Measurements from ENCODE around the gene FBLN5. TPM values are rescaled to one million over a fixed set of nuclear protein-coding genes. Genes with fewer than 3 reads are reported as not detected.

The FBLN5 gene
- total and polyA plus RNA-seq, 2 of the 4 experiments (the other 2 are of a cell fraction), result 10.6 to 76.4 TPM

- Histone ChIP-seq H3K9ac (ENCODE audit: low read depth, low read length) (no peak overlapping the region), H3K79me1 (ENCODE audit: low read depth in 1 of 2, low read length in 2 of 2) (no peaks in the 10 kb centered on the region), H3K18ac (ENCODE audit: low read depth, low read length) (no peak overlapping the region), H2AFZ (replicated peaks; ENCODE audit: low read length, poor library complexity) (no peak overlapping the region), H4K8ac (ENCODE audit: low read depth in 2 of 2, low read length in 2 of 2) (no peak overlapping the region), H4K5ac (ENCODE audit: low read depth, low read length) (no peak overlapping the region), H3K4me2 (ENCODE audit: low read depth, low read length) (no peak overlapping the region), H2BK20ac (ENCODE audit: low read depth, low read length) (no peak overlapping the region), H2BK120ac (ENCODE audit: low read depth, low read length) (no peak overlapping the region), H3K4ac (ENCODE audit: low read depth, low read length) (no peak overlapping the region), H2AK9ac (replicated peaks; ENCODE audit: low read depth, low read length, poor library complexity) (no peak overlapping the region), H4K20me1 (ENCODE audit: insufficient read depth, low read length) (no peaks in the 10 kb centered on the region), H3K27me3 (ENCODE audit: control insufficient read depth, insufficient read depth, low read length) (no peaks in the 10 kb centered on the region), H3K36me3 (ENCODE audit: control insufficient read depth, insufficient read depth, low read length) (peaks cover 14% of the 10 kb centered on the region; the same call in 1 of the 2 replicates), H2AK5ac (ENCODE audit: low read depth, low read length) (no peak overlapping the region), H4K91ac (ENCODE audit: insufficient read depth, low read depth, low read length) (no peak overlapping the region), H2BK5ac (ENCODE audit: low read depth, low read length, poor library complexity, severe bottlenecking) (no peak overlapping the region), H3K9me3 (ENCODE audit: control insufficient read depth, insufficient read depth, low read length) (no peaks in the 10 kb centered on the region), H3K4me3 (ENCODE audit: insufficient read depth, low read depth, low read length) (no peak overlapping the region), H3K4me1 (ENCODE audit: control insufficient read depth, insufficient read depth, low read length) (peaks cover 4% of the 10 kb centered on the region), H3K56ac (ENCODE audit: extremely low read depth, insufficient read depth, low read length) (no peak overlapping the region), H2BK15ac (ENCODE audit: low read depth, low read length) (no peak overlapping the region), H3K9me1 (ENCODE audit: insufficient read depth, low read length) (peaks cover 2% of the 10 kb centered on the region; the same call in 1 of the 2 replicates), H3K14ac (replicated peaks; ENCODE audit: low read depth, low read length) (no peak overlapping the region), H3K27ac (ENCODE audit: insufficient read depth, low read length) (no peak overlapping the region), H3K23ac (ENCODE audit: low read depth, low read length) (no peak overlapping the region)
- dilution Hi-C loops (cut with HindIII; ENCODE audit: low sequenced_read_pairs, unreplicated experiment), result no loop called here
- no TSS peak for BruUV-seq (replicated peaks)
- DNase-seq (no peak), ATAC-seq (ENCODE audit: low read depth) (no peak)
- TF ChIP-seq SMC3 (IDR thresholded peaks at IDR 0.05; ENCODE audit: low read depth, low read length), result no peak
- TF ChIP-seq FOS (IDR thresholded peaks at IDR 0.05; ENCODE audit: low read depth, low read length), result no peak
- TF ChIP-seq NFE2L2 (IDR thresholded peaks at IDR 0.05; ENCODE audit: low read depth, low read length), result no peak
- no peak for TF ChIP-seq ELK1 (IDR thresholded peaks at IDR 0.05; ENCODE audit: borderline replicate concordance, low read depth, low read length)
- TF ChIP-seq RAD21 (IDR thresholded peaks at IDR 0.05; ENCODE audit: low read length), result no peak
- TF ChIP-seq MAFK (IDR thresholded peaks at IDR 0.05; ENCODE audit: low read depth, low read length), result no peak
- no peak for TF ChIP-seq RCOR1 (IDR thresholded peaks at IDR 0.05; ENCODE audit: insufficient replicate concordance, low read length)
- TF ChIP-seq POLR2A (IDR thresholded peaks at IDR 0.05; ENCODE audit: low read depth, low read length), result no peak
- no peak for TF ChIP-seq BHLHE40 (IDR thresholded peaks at IDR 0.05; ENCODE audit: low read depth, low read length)
- TF ChIP-seq RFX5 (IDR thresholded peaks at IDR 0.05; ENCODE audit: low read depth, low read length), result no peak
- TF ChIP-seq MXI1 (IDR thresholded peaks at IDR 0.05; ENCODE audit: borderline replicate concordance, low read depth, low read length), result no peak
- no peak for TF ChIP-seq CEBPB (IDR thresholded peaks at IDR 0.05; ENCODE audit: low read depth, low read length)
- TF ChIP-seq CHD1 (IDR thresholded peaks at IDR 0.05; ENCODE audit: low read depth, low read length), result no peak
- WGBS, 2 experiments (ENCODE audit: extremely low coverage in 2 of 2, insufficient read length in 1 of 2), result 100% methylated on average over 2 of the region's 6 CpGs; no CpG with 5 or more reads in 1 of the 2 experiments
- ChIA-PET POLR2A (ENCODE audit: unreplicated experiment) (no interaction called here), CTCF (no interaction called here)
- in situ Hi-C loops (cut with MboI; ENCODE audit: low sequenced_read_pairs), result no loop called here
- intact Hi-C loops (cut with micrococcal nuclease), result no loop called here
These were observed 80.8 kb downstream of the FBLN5 start for GRCh38 chr14:91866511-91867295.

Measured in IMR-90 (cell line).